ENCODE results near the gene CEP126. TPM values are rescaled to one million over a fixed set of nuclear protein-coding genes. Genes with fewer than 3 reads are reported as not detected.

The CEP126 gene
- total and polyA plus RNA-seq, 4 donors = 1.7 to 12.5 (median 7.5) TPM

DNA sequence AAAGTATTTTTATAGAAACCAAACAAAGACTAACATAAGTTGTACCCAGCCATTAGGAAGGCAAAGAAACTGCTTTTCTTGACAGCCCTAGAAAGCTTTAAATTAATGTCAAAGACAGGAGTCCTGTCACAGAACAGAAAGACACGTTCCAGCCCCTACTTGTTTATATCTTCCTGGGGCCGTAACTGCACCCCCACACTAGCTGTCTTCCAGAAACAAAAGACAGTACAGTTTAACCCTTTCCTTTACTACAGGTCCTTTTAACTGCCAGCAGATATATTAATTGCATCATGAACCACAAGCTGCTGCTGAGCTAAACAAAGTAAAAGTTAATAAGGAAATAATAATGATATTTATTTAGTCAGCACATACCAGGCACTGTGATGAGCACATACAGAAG is 112.1 kb downstream of the CEP126 start:
- Histone ChIP-seq H3K36me3 (ENCODE audit: control insufficient read depth in 4 of 4, insufficient read depth in 4 of 4, low read length in 4 of 4) (no peaks in the 10 kb centered on the region), H3K27me3 (ENCODE audit: control insufficient read depth in 3 of 3, insufficient read depth in 3 of 3, low read length in 2 of 3) (no peaks in the 10 kb centered on the region), H3K9me3 (ENCODE audit: control insufficient read depth in 4 of 4, insufficient read depth in 3 of 4, low read length in 3 of 4) (no peaks in the 10 kb centered on the region), H3K4me1 (ENCODE audit: control insufficient read depth in 5 of 5, insufficient read depth in 5 of 5, low read length in 5 of 5) (peaks cover 0 to 15% (median 0%) of the 10 kb centered on the region in 5 donors), H3K27ac (ENCODE audit: low read depth in 1 of 2, low read length in 1 of 2) (no peak overlapping the region), H3K9ac (ENCODE audit: insufficient read depth in 1 of 2, low read length in 2 of 2) (no peak overlapping the region), H3K4me3 (no peak overlapping the region)
- no peak for DNase-seq
- ATAC-seq (ENCODE audit: insufficient read depth, low FRiP score) = no peak
- 4 to 7% methylated on average over 2 of the region's 2 CpGs for whole genome bisulfite sequencing, 2 donors
- TF ChIP-seq, protein P1, sequence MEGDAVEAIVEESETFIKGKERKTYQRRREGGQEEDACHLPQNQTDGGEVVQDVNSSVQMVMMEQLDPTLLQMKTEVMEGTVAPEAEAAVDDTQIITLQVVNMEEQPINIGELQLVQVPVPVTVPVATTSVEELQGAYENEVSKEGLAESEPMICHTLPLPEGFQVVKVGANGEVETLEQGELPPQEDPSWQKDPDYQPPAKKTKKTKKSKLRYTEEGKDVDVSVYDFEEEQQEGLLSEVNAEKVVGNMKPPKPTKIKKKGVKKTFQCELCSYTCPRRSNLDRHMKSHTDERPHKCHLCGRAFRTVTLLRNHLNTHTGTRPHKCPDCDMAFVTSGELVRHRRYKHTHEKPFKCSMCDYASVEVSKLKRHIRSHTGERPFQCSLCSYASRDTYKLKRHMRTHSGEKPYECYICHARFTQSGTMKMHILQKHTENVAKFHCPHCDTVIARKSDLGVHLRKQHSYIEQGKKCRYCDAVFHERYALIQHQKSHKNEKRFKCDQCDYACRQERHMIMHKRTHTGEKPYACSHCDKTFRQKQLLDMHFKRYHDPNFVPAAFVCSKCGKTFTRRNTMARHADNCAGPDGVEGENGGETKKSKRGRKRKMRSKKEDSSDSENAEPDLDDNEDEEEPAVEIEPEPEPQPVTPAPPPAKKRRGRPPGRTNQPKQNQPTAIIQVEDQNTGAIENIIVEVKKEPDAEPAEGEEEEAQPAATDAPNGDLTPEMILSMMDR (IDR thresholded peaks at IDR 0.05; ENCODE audit: control extremely low read depth, extremely low read depth) = no peak

DNA sequence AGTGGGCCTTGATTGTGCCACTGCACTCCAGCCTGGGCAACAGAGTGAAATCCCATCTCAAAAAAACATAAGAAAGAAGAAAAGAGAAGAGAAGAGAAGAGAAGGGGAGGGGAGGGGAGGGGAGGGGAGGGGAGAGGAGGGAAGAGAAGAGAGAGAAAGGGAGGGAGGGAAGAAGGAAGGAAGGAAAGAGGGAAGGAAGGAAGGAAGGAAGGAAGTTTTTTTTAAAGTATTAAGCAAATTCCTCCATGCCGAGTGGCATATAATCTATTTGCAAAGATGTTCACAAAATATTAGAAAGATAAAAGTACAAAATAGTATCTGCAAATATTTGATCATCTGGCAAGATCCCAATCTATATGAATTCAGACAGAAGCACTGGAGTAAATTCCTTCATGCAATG is 121.9 kb downstream of the CEP126 start:
- 70 to 73% methylated on average over 1 of the region's 1 CpG for WGBS, 2 donors
- Histone ChIP-seq H3K4me3 (no peak overlapping the region), H3K27ac (ENCODE audit: low read depth in 1 of 2, low read length in 1 of 2) (no peak overlapping the region), H3K4me1 (ENCODE audit: control insufficient read depth in 5 of 5, insufficient read depth in 5 of 5, low read length in 5 of 5) (no peaks in the 10 kb centered on the region), H3K9ac (ENCODE audit: insufficient read depth in 1 of 2, low read length in 2 of 2) (no peak overlapping the region), H3K27me3 (ENCODE audit: control insufficient read depth in 3 of 3, insufficient read depth in 3 of 3, low read length in 2 of 3) (no peaks in the 10 kb centered on the region), H3K9me3 (ENCODE audit: control insufficient read depth in 4 of 4, insufficient read depth in 3 of 4, low read length in 3 of 4) (no peaks in the 10 kb centered on the region), H3K36me3 (ENCODE audit: control insufficient read depth in 4 of 4, insufficient read depth in 4 of 4, low read length in 4 of 4) (no peaks in the 10 kb centered on the region)
- TF ChIP-seq, protein P1 (IDR thresholded peaks at IDR 0.05; ENCODE audit: control extremely low read depth, extremely low read depth) = no peak
- DNase-seq (no peak), ATAC-seq (ENCODE audit: insufficient read depth, low FRiP score) (no peak)

DNA sequence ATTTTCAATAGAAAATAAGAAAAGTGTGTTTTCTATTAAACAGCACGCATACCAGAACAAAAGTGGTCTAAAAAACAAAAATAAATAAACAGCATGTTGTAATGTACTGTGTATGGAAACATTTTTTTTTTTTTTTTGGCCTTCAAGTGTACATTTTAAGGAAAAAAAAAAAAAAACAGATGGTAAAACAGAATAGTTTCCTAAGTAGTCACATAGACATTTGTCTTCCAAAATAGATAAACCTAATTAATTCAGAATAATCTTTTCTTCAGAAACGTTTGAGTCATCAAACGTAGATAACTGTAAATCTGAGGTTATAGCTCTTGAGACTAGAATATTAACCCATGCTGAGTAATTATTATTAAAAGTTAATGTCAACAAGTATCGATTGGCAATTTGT is 132.0 kb downstream of the CEP126 start:
- ATAC-seq (ENCODE audit: insufficient read depth, low FRiP score) = no peak
- H3K27ac ChIP-seq (ENCODE audit: low read depth in 1 of 2, low read length in 1 of 2) = no peak overlapping the region
- TF ChIP-seq, protein P1 (IDR thresholded peaks at IDR 0.05; ENCODE audit: control extremely low read depth, extremely low read depth) = no peak

More for the DNA sequence above, 132.0 kb downstream of the CEP126 start:
- Histone ChIP-seq H3K9me3 (ENCODE audit: control insufficient read depth in 4 of 4, insufficient read depth in 3 of 4, low read length in 3 of 4) (peaks cover 0 to 2% (median 0%) of the 10 kb centered on the region in 4 donors), H3K36me3 (ENCODE audit: control insufficient read depth in 4 of 4, insufficient read depth in 4 of 4, low read length in 4 of 4) (no peaks in the 10 kb centered on the region), H3K9ac (ENCODE audit: insufficient read depth in 1 of 2, low read length in 2 of 2) (peak overlapping the region; percentile 23 to 46), H3K4me3 (peak overlapping the region; percentile 37), H3K27me3 (ENCODE audit: control insufficient read depth in 3 of 3, insufficient read depth in 3 of 3, low read length in 2 of 3) (no peaks in the 10 kb centered on the region), H3K4me1 (ENCODE audit: control insufficient read depth in 5 of 5, insufficient read depth in 5 of 5, low read length in 5 of 5) (peaks cover 0 to 9% (median 0%) of the 10 kb centered on the region in 5 donors)
- WGBS, 2 donors = 28 to 41% methylated on average over 4 of the region's 4 CpGs
- DNase-seq = peak in 2 of 3 donors; percentile 37 to 38

Measured in lung (tissue), 12 donors.